WERI-Rb-1 (cell line): ENCODE results near the gene GPR150.

Experiments used
- DNase-seq: peaks from one replicate; pipeline ENCODE4 v3.0.0-alpha.2; 2020
- H3K27ac ChIP-seq: fragments of 250-450 bp; sonication (Bioruptor Pico); 2 replicates; pipeline ENCODE4 v1.5.1; 2020; ENCODE audit warnings: mild to moderate bottlenecking, moderate library complexity
- H3K27me3 ChIP-seq: fragments of 250-450 bp; sonication (Bioruptor Pico); 2 replicates; pipeline ENCODE4 v1.5.1; 2021; ENCODE audit warnings: mild to moderate bottlenecking, low read depth, moderate library complexity; ENCODE audit not compliant: insufficient read depth, severe bottlenecking
- H3K36me3 ChIP-seq: fragments of 250-450 bp; sonication (Bioruptor Pico); 2 replicates; pipeline ENCODE4 v1.5.1; 2020; ENCODE audit warnings: mild to moderate bottlenecking, moderate library complexity
- H3K4me3 ChIP-seq: 2 replicates; pipeline ENCODE4 v1.5.1; 2011; ENCODE audit warnings: low read depth, mild to moderate bottlenecking, control low read depth, low read length
- H3K9me3 ChIP-seq: fragments of 250-450 bp; sonication (Bioruptor Pico); 2 replicates; pipeline ENCODE4 v1.5.1; 2021; ENCODE audit warnings: mild to moderate bottlenecking, moderate library complexity; ENCODE audit not compliant: severe bottlenecking
- CTCF ChIP-seq: IDR thresholded peaks from 2 replicates; pipeline ENCODE4 v1.5.1; 2011; ENCODE audit warnings: low read depth, mild to moderate bottlenecking, control low read depth, inconsistent platforms, low read length

Gene GPR150

DNA sequence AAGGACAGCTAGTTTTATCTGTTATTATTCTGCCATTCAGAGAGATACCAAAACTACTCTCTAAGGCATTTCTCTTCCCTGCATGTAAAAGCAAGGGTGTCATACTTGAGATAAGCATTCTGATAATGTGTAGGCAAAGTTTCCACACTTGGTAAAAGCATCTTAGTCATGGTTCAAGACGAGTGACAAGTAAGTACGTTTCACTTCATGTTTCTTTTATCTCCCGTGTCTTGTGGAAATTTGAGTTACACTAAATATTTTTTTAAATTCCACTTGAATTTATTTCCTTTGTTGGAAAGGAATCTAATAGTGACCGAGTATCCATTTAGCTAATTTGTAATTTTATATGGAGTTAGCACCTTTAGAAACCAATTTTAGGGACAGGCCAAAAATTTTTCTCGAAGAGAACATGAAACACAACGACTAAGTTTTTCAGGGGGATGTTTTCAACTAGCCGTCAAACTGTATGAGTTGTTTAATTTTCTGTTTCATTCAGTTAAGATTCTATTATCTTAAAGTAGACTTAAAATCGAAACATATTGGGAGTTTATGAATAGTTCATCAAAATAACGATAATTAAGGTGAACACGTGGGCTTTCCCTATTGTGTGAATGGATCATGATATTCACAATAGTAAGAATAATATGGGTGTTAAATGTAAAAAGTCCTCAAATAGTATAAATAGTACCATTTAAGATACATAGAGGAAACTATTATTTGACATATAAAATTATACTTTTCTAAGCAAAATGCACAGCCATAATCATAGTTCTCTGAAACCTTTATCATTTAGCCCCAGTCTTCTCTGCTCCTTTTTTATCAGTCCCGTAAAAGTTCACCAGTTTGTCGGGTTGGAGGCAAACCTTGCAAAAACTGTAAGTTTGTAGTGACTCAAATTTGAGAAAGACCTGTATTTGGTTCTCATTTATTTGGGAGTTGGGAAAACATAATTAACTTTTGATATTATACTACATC, 28.3 kb downstream of the GPR150 start:
- Histone ChIP-seq H3K4me3 (no peak overlapping the region; the same call in 1 of the 2 replicates), H3K27ac (no peak overlapping the region), H3K36me3 (no peaks in the 10 kb centered on the region), H3K27me3 (no peaks in the 10 kb centered on the region), H3K9me3 (no peaks in the 10 kb centered on the region)
- DNase-seq, result no peak
- TF ChIP-seq CTCF, result no peak

GRCh38 chr5:95649274-95649673, 29.4 kb downstream of the GPR150 start:
- no peak for DNase-seq
- H3K9me3 ChIP-seq, result no peaks in the 10 kb centered on the region
- no peak for TF ChIP-seq CTCF
- no peak overlapping the region for H3K4me3 ChIP-seq
- H3K27me3 ChIP-seq, result no peaks in the 10 kb centered on the region
- no peak overlapping the region for H3K27ac ChIP-seq
- no peaks in the 10 kb centered on the region for H3K36me3 ChIP-seq

DNA sequence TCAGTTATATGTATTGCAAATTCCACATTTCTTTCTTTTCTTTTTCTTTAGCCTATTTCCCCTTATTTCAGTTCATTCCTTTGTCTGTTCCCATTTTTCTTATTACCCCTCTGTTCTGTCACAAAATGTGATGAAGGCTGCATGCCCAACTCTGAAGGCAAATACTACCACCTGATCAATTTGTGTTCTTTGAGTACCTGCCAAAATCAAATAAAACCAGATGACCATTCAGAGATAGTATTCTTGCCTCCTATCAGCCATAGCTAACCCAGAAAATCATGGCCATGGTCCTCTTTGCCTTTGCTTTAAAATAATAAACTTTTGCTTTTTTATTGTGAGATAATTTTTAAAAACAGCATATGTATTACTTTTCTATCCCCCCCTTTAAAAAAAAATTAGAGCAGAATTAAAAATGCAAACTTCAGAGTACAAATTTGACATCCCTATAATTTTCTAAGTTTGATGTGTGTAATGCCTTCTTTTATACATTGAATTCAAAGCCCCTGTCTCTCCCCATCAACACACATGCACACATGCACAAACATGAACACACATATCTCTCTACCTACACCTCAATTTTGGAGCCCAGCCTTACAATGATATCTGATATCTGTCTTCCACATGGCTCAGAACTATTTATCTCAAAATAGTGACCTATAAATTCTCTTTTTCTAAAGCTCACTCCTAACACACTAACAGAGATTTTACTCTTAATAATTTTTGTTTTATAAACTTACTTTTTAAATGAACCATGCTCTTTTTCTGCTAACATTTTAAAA, 30.1 kb downstream of the GPR150 start:
- no peaks in the 10 kb centered on the region for H3K9me3 ChIP-seq
- H3K27me3 ChIP-seq, result no peaks in the 10 kb centered on the region
- no peak overlapping the region for H3K4me3 ChIP-seq
- no peaks in the 10 kb centered on the region for H3K36me3 ChIP-seq
- DNase-seq, result no peak
- TF ChIP-seq CTCF, result no peak
- no peak overlapping the region for H3K27ac ChIP-seq

DNA sequence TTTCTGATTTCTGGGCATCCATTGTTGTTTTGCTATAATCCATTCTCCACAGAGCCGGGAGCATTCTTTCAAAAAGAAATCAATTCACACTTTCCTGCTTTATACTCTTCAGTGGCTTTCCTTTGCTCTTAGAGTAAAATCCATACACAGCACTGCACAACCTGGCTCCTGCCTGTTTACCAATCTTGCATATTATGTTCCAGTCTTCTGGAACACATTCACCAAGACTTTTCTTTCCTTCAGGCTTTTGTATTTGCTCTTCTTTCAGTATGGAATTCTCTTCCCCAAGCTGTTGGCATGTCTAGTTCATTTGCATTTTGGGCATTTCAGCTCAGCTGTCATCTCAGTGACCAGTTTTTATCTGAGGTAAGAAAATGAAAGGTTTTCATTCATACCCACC, 33.0 kb downstream of the GPR150 start:
- Histone ChIP-seq H3K4me3 (no peak overlapping the region), H3K27me3 (no peaks in the 10 kb centered on the region), H3K27ac (no peak overlapping the region), H3K36me3 (no peaks in the 10 kb centered on the region), H3K9me3 (no peaks in the 10 kb centered on the region)
- TF ChIP-seq CTCF, result no peak
- DNase-seq, result no peak

DNA sequence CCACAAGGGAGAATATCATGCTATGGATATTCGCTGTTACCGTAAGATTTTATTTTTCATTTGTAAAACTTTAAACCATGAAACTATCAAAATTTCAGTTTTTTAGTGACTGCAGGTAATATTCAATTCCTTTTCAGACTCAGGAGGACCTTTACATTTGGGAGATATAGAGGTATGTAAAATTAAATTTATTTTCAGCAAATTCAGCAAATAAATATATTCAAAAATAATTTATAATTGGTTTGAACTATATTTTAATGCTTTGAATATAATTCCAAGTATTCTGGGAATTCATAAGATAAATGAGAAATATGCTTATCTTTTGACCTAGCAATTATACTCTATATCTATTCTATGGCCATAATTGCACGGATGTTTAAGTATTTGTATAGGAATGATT, 34.3 kb downstream of the GPR150 start:
- H3K36me3 ChIP-seq, result no peaks in the 10 kb centered on the region

More for the DNA sequence above, 34.3 kb downstream of the GPR150 start:
- H3K9me3 ChIP-seq, result no peaks in the 10 kb centered on the region
- no peaks in the 10 kb centered on the region for H3K27me3 ChIP-seq
- DNase-seq, result no peak
- no peak overlapping the region for H3K27ac ChIP-seq
- TF ChIP-seq CTCF, result no peak
- no peak overlapping the region for H3K4me3 ChIP-seq
